ENCODE data around the gene ABHD6.
"Not testable (repeated sequence)": the region's sequence is repeated elsewhere in the genome, so short reads cannot be mapped to it uniquely, and the experiment has no call there.

ABHD6 gene

GRCh38 chr3:58243976-58244585 lies 6.5 kb downstream of the ABHD6 start:
- DNase-seq: no peak

DNA sequence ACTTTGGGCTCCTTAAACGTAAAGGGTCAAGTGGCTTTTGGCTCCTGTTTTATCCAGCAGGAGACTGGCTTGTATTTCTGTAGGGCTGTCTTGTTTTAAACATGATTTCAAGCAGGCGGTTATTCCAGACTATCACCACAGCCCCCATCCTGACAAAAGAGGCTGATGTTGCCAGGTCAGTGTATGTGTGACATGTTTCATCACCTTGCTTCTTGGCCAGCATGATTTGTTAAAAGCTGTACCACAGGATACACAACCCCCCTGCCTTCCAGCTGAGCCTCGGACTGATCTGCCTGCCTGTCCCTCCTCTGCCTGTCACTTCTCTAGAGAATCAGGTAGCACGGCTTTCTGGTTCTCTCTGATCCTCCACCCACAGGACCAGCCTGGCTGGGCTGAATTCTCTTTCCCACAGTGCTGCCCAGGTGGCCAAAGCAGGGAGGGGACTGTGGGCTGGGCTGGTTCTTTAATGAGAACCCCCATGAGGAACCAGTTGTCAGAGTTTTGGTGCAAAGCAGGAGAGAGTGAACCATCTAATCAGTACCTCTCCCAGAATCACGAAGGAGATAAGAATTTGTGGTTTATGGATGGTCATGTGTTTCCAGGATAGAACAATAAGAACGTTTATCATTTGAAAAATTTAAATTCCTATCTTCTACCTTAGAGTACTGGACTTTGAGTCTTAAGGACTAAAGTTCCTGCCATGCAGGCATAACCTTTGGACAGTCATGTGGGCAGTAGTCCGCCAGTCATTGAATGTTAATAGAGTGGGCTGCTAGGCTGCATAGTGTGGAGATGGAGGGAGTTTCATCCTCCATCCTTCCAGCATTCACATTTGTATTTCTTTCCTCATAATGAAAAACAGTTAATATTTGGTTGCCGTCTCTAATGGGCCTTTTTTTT lies 8.8 kb downstream of the ABHD6 start:
- no peak for DNase-seq

DNA sequence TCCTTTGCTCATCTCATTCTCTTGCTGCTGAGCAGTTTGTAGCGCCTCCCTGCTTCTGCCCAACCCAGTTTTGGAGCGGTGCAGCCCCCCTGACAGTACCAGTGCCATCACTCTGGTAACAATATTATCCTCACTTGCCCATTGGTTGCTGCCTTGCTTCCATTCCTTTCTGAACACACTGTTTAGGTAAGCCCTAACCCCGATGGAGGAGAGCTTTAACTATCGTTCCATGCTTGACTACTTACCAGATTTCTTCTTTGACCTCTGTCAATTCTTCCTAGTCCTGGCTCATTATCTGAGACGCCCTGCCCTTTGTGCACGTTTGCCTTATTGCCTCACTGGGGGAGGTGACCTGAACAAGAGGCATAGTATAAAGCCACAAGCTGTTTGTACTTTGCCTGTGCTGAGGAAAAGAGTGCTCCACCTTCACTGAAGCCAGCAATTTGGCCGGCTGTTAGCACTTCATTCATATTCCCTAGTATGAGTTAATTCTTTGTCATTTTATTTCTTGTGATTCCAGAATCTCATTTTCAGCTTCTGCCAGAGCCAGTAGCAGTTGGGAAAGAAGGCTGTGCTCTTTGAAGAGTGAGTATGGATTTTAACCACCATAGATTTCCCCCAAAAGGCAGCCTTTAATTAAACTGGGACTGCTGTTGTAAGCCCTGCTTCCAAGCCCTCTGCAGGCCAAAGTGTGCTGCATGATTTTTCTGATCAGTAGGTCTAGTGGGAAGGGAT lies 11.9 kb downstream of the ABHD6 start:
- no peak for DNase-seq

- no peak for DNase-seq
Observed at GRCh38 chr3:58250093-58250707, 12.6 kb downstream of the ABHD6 start.

DNA sequence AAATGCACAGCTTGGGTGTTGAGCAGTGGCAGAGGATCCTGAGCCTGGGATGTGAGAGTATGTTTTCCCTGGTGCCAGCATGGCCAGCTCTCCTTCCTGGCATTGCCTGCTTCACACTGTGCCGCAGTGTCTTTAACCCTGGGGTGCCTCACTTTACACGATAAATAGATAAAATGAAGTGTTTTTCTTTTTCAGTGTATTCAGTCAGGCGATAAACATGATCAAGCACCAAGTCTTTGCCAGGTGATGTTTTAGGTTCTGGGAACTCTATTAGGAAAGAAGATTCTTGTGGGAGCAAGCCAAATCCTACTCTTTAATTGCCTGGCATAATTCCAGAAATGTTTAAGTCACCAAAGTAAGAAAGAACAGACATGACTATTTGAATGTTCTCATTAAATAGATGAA lies 14.0 kb downstream of the ABHD6 start:
- no peak for DNase-seq

- no peak for DNase-seq
Observed at GRCh38 chr3:58254144-58254543, 16.6 kb downstream of the ABHD6 start.

DNA sequence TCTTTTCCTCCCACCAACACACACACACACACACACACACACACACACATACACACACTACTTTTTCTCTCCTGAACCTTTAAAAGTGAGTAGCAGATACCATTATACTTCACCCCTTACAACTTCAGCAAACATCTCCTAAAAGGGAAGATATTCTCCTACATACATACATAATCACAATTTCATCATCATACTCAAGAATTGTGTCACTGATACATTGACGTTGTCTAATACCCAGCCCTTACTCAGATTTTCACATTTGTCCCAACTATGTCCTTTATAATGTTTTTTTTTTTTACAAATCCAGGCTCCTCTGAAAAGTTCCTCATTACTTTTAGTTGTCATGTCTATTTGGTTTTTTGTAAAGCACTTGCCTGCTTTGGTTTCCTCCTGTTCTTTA lies 18.5 kb downstream of the ABHD6 start:
- DNase-seq: no peak

DNA sequence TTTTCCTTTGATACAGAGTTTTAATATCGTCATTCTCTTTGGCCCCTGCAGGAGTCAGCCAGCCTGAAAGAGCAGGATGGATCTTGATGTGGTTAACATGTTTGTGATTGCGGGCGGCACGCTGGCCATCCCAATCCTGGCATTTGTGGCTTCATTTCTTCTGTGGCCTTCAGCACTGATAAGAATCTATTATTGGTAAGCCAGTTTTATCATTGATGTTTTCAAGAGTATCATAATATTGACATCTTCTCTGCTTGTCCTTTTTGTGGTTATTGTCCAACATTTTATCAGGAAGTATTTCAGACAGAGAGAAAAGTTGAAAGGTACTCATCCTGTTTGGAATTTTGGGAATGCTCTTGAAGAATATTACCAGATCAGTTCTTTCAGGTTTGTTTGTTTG lies 18.9 kb downstream of the ABHD6 start:
- DNase-seq: no peak

DNA sequence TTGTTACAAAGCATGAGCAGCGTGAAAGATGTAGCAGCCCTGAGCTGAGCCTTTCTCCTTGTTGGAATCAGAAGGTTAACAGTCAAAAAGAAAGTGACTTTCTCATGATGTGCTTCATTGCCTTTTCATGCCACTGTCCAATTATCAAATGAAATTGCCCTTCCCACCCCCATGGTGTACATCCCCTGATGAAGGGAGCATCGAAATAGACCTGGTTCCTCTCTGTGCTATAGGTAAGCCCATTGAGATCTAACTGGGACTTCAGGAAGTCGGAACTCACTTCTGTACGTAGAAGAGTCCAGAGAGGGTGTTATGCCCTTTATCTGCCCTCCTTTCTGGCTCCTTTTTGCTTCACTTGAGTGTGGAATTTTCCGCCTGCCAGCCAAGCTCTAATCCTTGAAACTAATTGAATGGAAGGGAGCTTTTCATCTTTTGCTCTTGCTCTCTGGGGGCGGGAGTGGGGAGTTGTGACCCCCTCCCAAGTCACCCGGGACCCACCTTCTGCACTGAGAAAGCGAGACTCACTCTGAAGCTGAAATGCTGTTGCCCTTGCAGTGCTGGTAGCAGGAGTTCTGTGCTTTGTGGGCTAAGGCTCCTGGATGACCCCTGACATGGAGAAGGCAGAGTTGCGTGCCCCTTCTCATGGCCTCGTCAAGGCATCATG lies 20.9 kb downstream of the ABHD6 start:
- DNase-seq: no peak

DNA sequence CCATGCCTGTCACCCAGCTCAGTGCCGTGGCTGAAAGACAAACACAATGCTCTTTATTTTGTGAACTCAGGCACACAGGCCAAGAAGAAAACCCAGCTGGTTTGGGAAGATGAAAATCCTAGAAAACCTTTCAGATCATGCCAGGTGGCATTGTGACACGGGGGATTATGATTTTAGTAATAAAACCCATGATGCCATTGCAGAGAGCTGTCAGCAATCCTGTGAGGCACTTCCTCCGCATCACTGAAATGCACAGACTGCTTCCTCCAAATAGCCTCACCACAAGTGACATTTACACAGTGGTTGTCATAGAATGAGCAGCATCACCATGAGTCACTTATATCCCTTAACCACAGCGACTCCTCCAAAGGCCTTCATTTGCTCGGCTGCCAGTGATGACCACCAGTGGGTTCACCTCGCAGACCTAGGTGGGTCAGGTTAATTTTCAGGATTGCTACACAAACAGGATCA lies 22.7 kb downstream of the ABHD6 start:
- no peak for DNase-seq

- DNase-seq: no peak
Observed at GRCh38 chr3:58260733-58261132, 23.1 kb downstream of the ABHD6 start.

DNA sequence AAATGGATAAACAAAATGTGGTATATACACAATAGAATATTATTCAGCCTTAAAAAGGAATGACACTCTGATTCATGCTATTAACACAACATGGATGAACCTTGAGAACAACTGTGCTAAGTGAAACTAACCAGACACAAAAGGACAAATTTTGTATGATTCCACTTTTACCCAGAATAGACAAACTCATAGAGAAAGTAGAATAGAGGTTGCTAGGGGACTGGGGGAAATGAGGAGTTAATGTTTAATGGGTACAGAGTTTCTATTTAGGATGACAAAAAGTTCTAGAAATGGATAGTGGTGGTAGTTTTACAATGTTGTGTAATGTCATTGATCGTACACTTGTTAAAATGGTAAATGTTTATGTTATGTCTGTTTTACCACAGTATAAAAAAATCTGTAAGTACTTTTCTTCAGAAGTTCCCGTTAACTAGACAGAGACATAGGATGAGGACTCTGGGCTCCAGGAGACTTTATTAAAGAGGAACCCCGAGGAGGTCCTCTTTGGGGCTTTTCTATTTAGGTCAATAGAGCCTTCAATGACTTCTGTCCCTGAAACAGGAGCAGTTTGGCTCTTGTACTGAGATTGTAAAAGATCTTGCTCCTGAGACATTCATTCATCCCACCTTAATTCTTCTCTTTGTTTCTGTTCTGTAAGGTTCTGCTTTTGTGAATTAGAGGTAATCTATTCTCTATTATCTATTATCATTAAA lies 24.5 kb downstream of the ABHD6 start:
- no peak for DNase-seq

DNA sequence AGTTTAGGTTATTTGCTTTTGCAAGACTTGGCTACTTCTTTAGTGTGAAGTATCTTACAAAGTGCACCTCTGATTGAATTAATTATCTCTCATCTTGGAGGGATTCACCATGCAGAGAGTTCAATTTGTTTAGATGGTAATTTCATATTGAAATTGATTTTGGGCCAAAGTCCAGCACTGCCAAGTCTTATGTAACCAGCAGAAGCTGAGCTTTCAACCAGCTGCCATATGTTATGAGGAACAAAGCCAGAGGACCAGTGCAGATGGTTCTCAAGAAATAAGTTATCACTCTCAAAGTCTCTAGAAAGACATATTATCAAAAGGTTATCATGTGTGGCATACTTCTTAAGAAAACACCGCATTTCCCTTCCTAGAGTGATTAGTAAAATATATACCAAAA lies 29.0 kb downstream of the ABHD6 start:
- DNase-seq: no peak

- DNase-seq: not testable (repeated sequence)
Observed at GRCh38 chr3:58267543-58267942, 30.0 kb downstream of the ABHD6 start.

- DNase-seq: no peak
Observed at GRCh38 chr3:58269356-58269755, 31.8 kb downstream of the ABHD6 start.

GRCh38 chr3:58270485-58270884 lies 32.9 kb downstream of the ABHD6 start:
- no peak for DNase-seq

- DNase-seq: no peak
Observed at GRCh38 chr3:58271901-58272501, 34.4 kb downstream of the ABHD6 start.

DNA sequence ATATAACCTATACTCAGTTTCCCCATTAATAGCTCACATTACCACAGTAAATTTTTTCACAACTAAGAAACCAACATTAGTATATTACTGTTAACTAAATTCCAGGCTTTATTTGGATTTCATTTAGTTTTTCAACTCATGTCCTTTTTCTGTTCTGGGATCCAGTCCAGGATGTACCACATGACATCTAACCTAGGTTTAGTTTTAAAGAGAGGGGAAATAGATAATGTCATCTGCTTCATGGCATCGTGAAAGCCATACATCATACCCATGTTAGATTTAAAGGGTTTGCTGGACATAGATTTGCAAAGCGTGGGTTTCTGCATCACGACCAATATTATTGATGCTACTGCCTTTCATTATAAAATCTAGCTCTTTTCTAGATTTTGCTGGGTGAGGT lies 35.3 kb downstream of the ABHD6 start:
- no peak for DNase-seq

DNA sequence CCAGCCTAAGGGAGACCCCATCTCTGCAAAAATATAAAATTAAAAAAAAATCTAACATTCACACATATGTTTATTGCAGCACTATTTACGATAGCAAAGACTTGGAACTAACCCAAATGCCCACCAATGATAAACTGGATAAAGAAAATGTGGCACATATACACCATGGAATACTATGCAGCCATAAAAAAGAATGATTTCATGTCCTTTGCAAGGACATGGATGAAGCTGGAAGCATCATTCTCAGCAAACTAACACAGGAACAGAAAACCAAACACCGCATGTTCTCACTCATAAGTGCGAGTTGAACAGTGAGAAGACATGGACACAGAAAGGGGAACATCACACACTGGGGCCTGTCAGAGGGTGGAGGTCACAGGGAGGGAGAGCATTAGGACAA lies 35.8 kb downstream of the ABHD6 start:
- DNase-seq: not testable (repeated sequence)

DNA sequence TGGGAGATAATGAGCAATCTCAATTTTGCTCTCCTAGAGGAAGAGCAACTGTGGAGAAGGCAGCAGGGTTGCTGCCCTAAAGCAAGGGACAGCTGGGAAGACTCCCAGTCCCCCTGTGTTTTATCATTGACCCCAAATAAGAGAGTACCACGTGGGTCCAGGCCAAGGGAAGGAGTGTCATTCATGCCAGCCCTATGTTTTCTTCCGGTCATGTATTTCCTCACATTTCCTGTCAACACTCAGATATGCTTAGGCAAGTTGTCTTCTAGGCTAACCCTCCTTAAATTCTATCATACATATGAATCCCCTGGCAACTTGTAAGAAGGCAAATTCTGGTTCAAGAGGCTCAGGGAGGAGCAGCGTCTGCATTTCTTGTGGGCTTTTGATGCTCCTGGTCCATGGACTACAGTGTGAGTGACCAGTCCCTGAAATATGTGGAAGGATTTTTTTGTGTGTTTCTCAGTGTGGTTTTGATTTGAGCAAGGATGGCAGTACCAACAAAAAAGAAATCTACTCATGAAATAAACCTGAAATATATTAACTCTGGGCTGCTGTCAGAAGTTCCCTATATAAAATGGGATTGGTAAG lies 36.5 kb downstream of the ABHD6 start:
- DNase-seq: no peak

GRCh38 chr3:58281069-58281468 lies 43.5 kb downstream of the ABHD6 start:
- no peak for DNase-seq
